NOMO-1 treated with DMSO at 0.1 percent for 48 hours (cell line): ENCODE measurements around the gene MRPL14.
A peak's percentile ranks its signal among the peaks of the same experiment; 100 is the strongest.
"Not testable (repeated sequence)": the region's sequence is repeated elsewhere in the genome, so short reads cannot be mapped to it uniquely, and the experiment has no call there.

Source experiments
- DNase-seq: peaks from one replicate; lab custom pipeline; 2025; ENCODE audit not compliant: unreplicated experiment; lab: John Stamatoyannopoulos, UW

The MRPL14 gene

GRCh38 chr6:44150317-44150917 lies 23.2 kb upstream of the MRPL14 start:
- DNase-seq = no peak

- no peak for DNase-seq
Measured at GRCh38 chr6:44149369-44150012, 22.2 kb upstream of the MRPL14 start.

GRCh38 chr6:44148306-44148705 lies 21.1 kb upstream of the MRPL14 start:
- DNase-seq = no peak

- DNase-seq = no peak
Measured at GRCh38 chr6:44147256-44147655, 20.0 kb upstream of the MRPL14 start.

- DNase-seq = no peak
Measured at GRCh38 chr6:44146685-44147084, 19.4 kb upstream of the MRPL14 start.

- DNase-seq = no peak
Measured at GRCh38 chr6:44145839-44146238, 18.6 kb upstream of the MRPL14 start.

GRCh38 chr6:44144536-44144935 lies 17.3 kb upstream of the MRPL14 start:
- DNase-seq = not testable (repeated sequence)

GRCh38 chr6:44143731-44144130 lies 16.5 kb upstream of the MRPL14 start:
- DNase-seq = no peak

- no peak for DNase-seq
Measured at GRCh38 chr6:44142835-44143234, 15.6 kb upstream of the MRPL14 start.

GRCh38 chr6:44139351-44139743 lies 12.1 kb upstream of the MRPL14 start:
- DNase-seq = no peak

- peak; percentile 31 for DNase-seq
Measured at GRCh38 chr6:44138717-44139350, 11.6 kb upstream of the MRPL14 start.

- no peak for DNase-seq
Measured at GRCh38 chr6:44135875-44136274, 8.6 kb upstream of the MRPL14 start.

- DNase-seq = no peak
Measured at GRCh38 chr6:44135173-44135758, 8.0 kb upstream of the MRPL14 start.

GRCh38 chr6:44133981-44134711 lies 6.9 kb upstream of the MRPL14 start:
- no peak for DNase-seq

GRCh38 chr6:44133003-44133931 lies 6.0 kb upstream of the MRPL14 start:
- DNase-seq = no peak

- DNase-seq = no peak
Measured at GRCh38 chr6:44132476-44132875, 5.2 kb upstream of the MRPL14 start.

- no peak for DNase-seq
Measured at GRCh38 chr6:44131892-44132291, 4.6 kb upstream of the MRPL14 start.

GRCh38 chr6:44129841-44130322 lies 2.6 kb upstream of the MRPL14 start:
- no peak for DNase-seq

GRCh38 chr6:44128020-44128917 lies 1.0 kb upstream of the MRPL14 start:
- peak; percentile 14 for DNase-seq
